Measurements from ENCODE around the gene ARAF. TPM values are rescaled to one million over a fixed set of nuclear protein-coding genes. Genes with fewer than 3 reads are reported as not detected.

ARAF gene
- total RNA-seq, 4 donors from 2014 or later, result 22.5 to 40.3 (median 31.2) TPM

DNA sequence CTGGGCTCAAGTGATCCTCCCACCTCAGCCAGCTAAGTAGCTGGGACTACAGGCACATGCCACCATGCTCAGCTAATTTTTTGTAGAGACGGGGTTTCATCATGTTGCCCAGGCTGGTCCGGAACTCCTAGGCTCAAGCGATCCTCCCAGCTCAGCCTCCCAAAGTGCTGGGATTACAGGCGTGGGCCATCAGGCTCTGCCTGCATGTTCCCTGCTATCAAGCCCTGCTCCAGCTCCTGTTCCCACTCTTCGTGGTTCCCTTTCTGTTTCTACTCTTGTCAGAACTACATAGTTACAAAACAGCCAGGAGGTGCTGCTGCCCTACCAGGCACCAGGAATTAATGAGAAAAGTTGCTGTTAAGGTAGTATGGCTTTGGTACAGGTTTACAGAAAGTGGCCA, 30.0 kb downstream of the ARAF start:
- TF ChIP-seq, protein P1, sequence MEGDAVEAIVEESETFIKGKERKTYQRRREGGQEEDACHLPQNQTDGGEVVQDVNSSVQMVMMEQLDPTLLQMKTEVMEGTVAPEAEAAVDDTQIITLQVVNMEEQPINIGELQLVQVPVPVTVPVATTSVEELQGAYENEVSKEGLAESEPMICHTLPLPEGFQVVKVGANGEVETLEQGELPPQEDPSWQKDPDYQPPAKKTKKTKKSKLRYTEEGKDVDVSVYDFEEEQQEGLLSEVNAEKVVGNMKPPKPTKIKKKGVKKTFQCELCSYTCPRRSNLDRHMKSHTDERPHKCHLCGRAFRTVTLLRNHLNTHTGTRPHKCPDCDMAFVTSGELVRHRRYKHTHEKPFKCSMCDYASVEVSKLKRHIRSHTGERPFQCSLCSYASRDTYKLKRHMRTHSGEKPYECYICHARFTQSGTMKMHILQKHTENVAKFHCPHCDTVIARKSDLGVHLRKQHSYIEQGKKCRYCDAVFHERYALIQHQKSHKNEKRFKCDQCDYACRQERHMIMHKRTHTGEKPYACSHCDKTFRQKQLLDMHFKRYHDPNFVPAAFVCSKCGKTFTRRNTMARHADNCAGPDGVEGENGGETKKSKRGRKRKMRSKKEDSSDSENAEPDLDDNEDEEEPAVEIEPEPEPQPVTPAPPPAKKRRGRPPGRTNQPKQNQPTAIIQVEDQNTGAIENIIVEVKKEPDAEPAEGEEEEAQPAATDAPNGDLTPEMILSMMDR (IDR thresholded peaks at IDR 0.05; ENCODE audit: low read depth), result no peak

DNA sequence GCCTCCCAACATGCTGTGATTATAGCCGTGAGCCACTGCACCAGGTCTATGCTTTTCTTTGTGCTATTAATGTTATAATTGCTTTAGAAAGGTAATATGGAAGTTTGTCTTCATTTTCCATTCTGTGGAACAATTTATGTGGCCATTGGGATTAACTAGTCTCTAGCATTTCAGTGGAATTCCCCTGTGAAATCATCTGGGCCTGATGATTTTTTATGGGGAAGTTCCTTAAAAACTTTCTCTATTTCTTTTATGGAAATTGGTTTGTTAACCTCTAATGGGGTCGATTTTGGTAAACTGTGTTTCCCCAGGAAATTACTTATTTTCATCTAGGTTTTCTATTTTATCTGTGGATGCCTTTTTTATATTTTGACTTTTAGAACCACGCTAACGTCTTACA, 32.5 kb downstream of the ARAF start:
- TF ChIP-seq, protein P1 (IDR thresholded peaks at IDR 0.05; ENCODE audit: low read depth), result no peak

DNA sequence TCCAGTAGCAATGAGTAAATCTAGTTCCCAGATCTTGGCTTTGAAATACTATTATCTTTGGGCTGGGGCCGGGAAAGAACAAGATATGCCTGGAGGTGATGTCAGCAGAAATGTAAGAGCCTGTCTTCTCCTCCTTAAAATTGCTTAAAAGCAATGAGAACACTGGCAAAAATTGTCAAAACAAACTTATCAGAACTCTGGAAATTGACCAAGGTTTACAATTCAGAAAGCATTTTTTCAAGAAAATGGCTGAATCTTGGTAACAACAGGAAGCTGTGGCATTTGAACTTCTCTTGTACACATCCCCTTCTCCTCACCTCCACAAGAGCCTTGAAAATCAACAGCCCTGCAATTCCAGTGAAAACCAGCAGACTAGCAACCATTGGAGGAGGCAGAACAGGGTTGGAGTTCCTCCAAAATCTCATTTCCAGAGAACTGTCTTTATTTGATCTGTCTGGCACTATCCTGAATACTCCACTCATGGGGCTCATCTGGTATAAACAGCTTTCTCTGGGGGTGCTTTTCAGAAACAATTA, 34.8 kb downstream of the ARAF start:
- TF ChIP-seq, protein P1 (IDR thresholded peaks at IDR 0.05; ENCODE audit: low read depth), result no peak

DNA sequence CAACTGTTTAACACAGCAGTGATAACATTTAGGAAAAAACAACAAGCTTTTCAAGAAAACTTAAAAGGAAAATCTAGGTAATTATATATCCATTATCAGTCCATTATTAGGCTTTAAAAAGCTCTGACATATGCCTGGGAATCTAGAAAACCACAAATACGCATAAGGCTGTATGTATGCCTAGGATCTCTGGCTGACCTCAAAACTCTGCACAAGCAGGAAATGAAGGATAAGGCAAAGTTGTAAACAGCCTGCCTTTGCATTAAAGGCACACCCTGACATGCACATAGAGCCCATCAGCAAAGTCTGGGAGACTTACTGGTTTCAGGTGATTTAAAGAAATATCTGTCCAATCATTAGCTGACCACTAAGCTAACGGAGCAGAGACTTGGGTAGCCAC, 35.3 kb downstream of the ARAF start:
- TF ChIP-seq, protein P1 (IDR thresholded peaks at IDR 0.05; ENCODE audit: low read depth), result no peak

DNA sequence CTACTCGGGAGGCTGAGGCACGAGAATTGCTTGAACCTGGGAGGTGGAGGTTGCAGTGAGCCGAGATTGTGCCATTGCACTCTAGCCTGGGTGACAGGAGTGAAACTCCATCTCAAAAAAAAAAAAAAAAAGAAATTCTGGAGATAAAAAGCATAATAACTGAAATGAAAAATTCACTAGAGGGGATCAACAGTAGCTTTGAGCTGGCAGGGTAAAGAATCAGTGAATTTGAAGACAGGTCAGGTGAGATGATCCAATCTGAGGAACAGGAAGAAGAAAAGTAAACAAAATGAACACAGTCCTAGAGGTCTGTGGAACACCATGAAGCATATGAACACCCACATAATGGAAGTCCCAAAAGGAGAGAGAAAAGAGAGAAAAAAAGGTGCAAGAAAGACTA, 36.2 kb downstream of the ARAF start:
- TF ChIP-seq, protein P1 (IDR thresholded peaks at IDR 0.05; ENCODE audit: low read depth), result no peak

DNA sequence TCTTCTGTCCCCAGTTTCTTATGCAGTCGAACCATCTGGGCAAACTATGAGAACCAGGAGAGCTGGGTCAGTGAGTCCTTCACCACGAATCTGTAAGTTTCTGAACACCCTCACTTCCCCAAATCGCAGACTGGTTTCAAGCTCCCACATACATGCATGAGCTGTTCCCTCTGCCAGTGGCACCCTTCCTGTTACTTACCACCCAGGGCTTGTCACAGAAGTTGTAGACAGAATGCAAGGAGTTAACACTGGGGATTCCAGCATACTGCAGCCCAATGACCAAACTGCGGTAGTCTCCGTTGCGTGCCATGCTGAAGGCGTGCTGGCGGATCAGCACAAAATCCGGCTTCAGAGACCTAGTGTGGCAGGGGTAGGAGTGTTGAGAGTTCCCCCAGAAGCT, 44.0 kb downstream of the ARAF start:
- TF ChIP-seq, protein P1 (IDR thresholded peaks at IDR 0.05; ENCODE audit: low read depth), result no peak

DNA sequence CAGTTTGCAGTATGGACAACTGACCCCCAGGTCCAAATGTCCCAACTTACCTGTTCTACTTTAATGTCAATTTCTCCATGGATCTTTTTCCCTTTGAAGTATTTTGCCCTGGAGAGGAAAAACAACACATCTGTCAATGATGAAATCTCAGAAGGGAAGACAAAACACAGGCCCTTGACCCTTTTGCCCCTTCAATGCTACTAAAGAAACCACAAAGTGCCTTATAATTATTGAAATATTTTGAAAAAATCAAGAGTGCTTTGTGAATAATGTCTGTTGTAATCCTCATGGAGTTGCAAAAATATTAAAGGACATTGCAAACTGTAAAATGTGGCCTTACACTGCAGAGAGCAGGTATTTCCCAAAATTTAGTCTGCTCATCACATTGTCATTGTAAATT, 46.1 kb downstream of the ARAF start:
- TF ChIP-seq, protein P1 (IDR thresholded peaks at IDR 0.05; ENCODE audit: low read depth), result no peak

Measured in subcutaneous adipose tissue (tissue), 4 donors.